Activated CD4-positive, alpha-beta T cell treated with anti-CD3 and anti-CD28 coated beads, Interleukin-2, amount 10 ng/mL, durations not matched to agents 24 days and 14 days (primary cell): ENCODE data around the gene ELMO3. TPM values are rescaled to one million over a fixed set of nuclear protein-coding genes. Genes with fewer than 3 reads are reported as not detected.

Source experiments
- DNase-seq: peaks from one replicate; pipeline ENCODE4 v3.0.0; 2022
- H3K27ac Mint-ChIP-seq: one replicate; pipeline ENCODE4 v1.8.0; 2022; ENCODE audit warnings: mild to moderate bottlenecking, mixed read lengths
- H3K27me3 Mint-ChIP-seq: one replicate; pipeline ENCODE4 v1.8.0; 2022; ENCODE audit warnings: mixed read lengths
- H3K36me3 Mint-ChIP-seq: one replicate; pipeline ENCODE4 v1.8.0; 2022; ENCODE audit warnings: low read depth, mild to moderate bottlenecking, mixed read lengths
- H3K4me1 Mint-ChIP-seq: one replicate; pipeline ENCODE4 v1.8.0; 2021; ENCODE audit warnings: mixed read lengths
- H3K4me3 Mint-ChIP-seq: one replicate; pipeline ENCODE4 v1.8.0; 2022; ENCODE audit warnings: mild to moderate bottlenecking, moderate library complexity, mixed read lengths
- H3K9me3 Mint-ChIP-seq: one replicate; pipeline ENCODE4 v1.8.0; 2021; ENCODE audit warnings: mixed read lengths
- intact Hi-C: fragments of 100-400 bp; cut with micrococcal nuclease; formaldehyde crosslinking; loops from one replicate; pipeline ENCODE4 v1.15.1; 2023
- total RNA-seq: library from RNA; stranded (reverse); gene quantifications from 2 replicates; pipeline ENCODE4 v1.2.3, GENCODE V29; 2022

The ELMO3 gene
- total RNA-seq, 1 donor from 2014 or later, result 8.7 TPM

- H3K4me3 Mint-ChIP-seq, result peak overlapping the region; percentile 92
- intact Hi-C loops, result loop anchor here (5.0 kb wide), 2 partner anchors 51 to 211 kb away; partner anchors contain the start of gene PHAF1
- peak overlapping the region; percentile 97 for H3K27ac Mint-ChIP-seq
- peaks cover 57% of the 10 kb centered on the region for H3K4me1 Mint-ChIP-seq
- H3K9me3 Mint-ChIP-seq, result no peaks in the 10 kb centered on the region
- DNase-seq, result peak; percentile 79
- peaks cover 40% of the 10 kb centered on the region for H3K36me3 Mint-ChIP-seq
- H3K27me3 Mint-ChIP-seq, result no peaks in the 10 kb centered on the region
These were observed 40.9 kb upstream of the ELMO3 start for GRCh38 chr16:67157892-67158635.

- Mint-ChIP-seq H3K36me3 (peaks cover 34% of the 10 kb centered on the region), H3K4me1 (peaks cover 51% of the 10 kb centered on the region), H3K9me3 (no peaks in the 10 kb centered on the region), H3K27me3 (no peaks in the 10 kb centered on the region), H3K4me3 (peak overlapping the region; percentile 92), H3K27ac (peak overlapping the region; percentile 97)
- DNase-seq, result peak; percentile 97
- intact Hi-C loops, result loop anchor here (1.0 to 5.0 kb wide), 3 partner anchors 52 to 212 kb away; partner anchors contain the start of gene PHAF1
These were observed 40.0 kb upstream of the ELMO3 start for GRCh38 chr16:67158637-67159600.

- Mint-ChIP-seq H3K4me1 (peaks cover 47% of the 10 kb centered on the region), H3K36me3 (peaks cover 35% of the 10 kb centered on the region), H3K4me3 (peak overlapping the region; percentile 73), H3K27ac (peak overlapping the region; percentile 58), H3K27me3 (peaks cover 11% of the 10 kb centered on the region), H3K9me3 (no peaks in the 10 kb centered on the region)
- DNase-seq, result peak; percentile 57
- intact Hi-C loops, result loop anchor here (1.0 to 2.0 kb wide), 2 partner anchors 9 to 13 kb away; partner anchors contain the start of gene NOL3
These were observed 37.3 kb upstream of the ELMO3 start for GRCh38 chr16:67161595-67162058.

- H3K4me3 Mint-ChIP-seq, result peak overlapping the region; percentile 75
- intact Hi-C loops, result no loop called here
- peaks cover 44% of the 10 kb centered on the region for H3K4me1 Mint-ChIP-seq
- H3K27me3 Mint-ChIP-seq, result peaks cover 13% of the 10 kb centered on the region
- peaks cover 40% of the 10 kb centered on the region for H3K36me3 Mint-ChIP-seq
- no peak overlapping the region for H3K27ac Mint-ChIP-seq
- DNase-seq, result no peak
- H3K9me3 Mint-ChIP-seq, result no peaks in the 10 kb centered on the region
These were observed 36.3 kb upstream of the ELMO3 start for GRCh38 chr16:67162506-67163163.

GRCh38 chr16:67163164-67163998 lies 35.5 kb upstream of the ELMO3 start:
- H3K36me3 Mint-ChIP-seq, result peaks cover 37% of the 10 kb centered on the region
- intact Hi-C loops, result no loop called here

GRCh38 chr16:67163999-67164558 lies 34.9 kb upstream of the ELMO3 start:
- H3K36me3 Mint-ChIP-seq, result peaks cover 34% of the 10 kb centered on the region

More at GRCh38 chr16:67163164-67163998, 35.5 kb upstream of the ELMO3 start:
- H3K27ac Mint-ChIP-seq, result peak overlapping the region; percentile 67
- no peaks in the 10 kb centered on the region for H3K9me3 Mint-ChIP-seq
- peak; percentile 92 for DNase-seq
- peaks cover 13% of the 10 kb centered on the region for H3K27me3 Mint-ChIP-seq
- H3K4me1 Mint-ChIP-seq, result peaks cover 42% of the 10 kb centered on the region
- H3K4me3 Mint-ChIP-seq, result peak overlapping the region; percentile 75

GRCh38 chr16:67164599-67165061 lies 34.3 kb upstream of the ELMO3 start, which contains the start of gene HSF4:
Gene HSF4 (plus strand): TSS chr16:67164745. CDS start chr16:67164812, 67 bp downstream.
- Mint-ChIP-seq H3K9me3 (no peaks in the 10 kb centered on the region), H3K4me3 (peak within 1 kb of the TSS; percentile 75), H3K4me1 (peaks cover 45% of the 10 kb centered on the region), H3K36me3 (peaks cover 34% of the 10 kb centered on the region), H3K27me3 (peaks cover 13% of the 10 kb centered on the region), H3K27ac (peak within 1 kb of the TSS; percentile 67)
- intact Hi-C loops, result no loop called here
- DNase-seq, result peak; percentile 80

More at GRCh38 chr16:67163999-67164558, 34.9 kb upstream of the ELMO3 start:
- peak overlapping the region; percentile 48 for H3K27ac Mint-ChIP-seq
- no peak for DNase-seq
- peaks cover 42% of the 10 kb centered on the region for H3K4me1 Mint-ChIP-seq
- peaks cover 13% of the 10 kb centered on the region for H3K27me3 Mint-ChIP-seq
- no peaks in the 10 kb centered on the region for H3K9me3 Mint-ChIP-seq
- H3K4me3 Mint-ChIP-seq, result peak overlapping the region; percentile 75
- intact Hi-C loops, result no loop called here

- peak overlapping the region; percentile 15 for H3K27ac Mint-ChIP-seq
- no peaks in the 10 kb centered on the region for H3K9me3 Mint-ChIP-seq
- DNase-seq, result peak; percentile 67
- peaks cover 13% of the 10 kb centered on the region for H3K27me3 Mint-ChIP-seq
- H3K4me1 Mint-ChIP-seq, result peaks cover 50% of the 10 kb centered on the region
- intact Hi-C loops, result no loop called here
- peaks cover 34% of the 10 kb centered on the region for H3K36me3 Mint-ChIP-seq
- H3K4me3 Mint-ChIP-seq, result peak overlapping the region; percentile 69
These were observed 33.5 kb upstream of the ELMO3 start for GRCh38 chr16:67165121-67166078.

- DNase-seq, result no peak
- Mint-ChIP-seq H3K36me3 (peaks cover 31% of the 10 kb centered on the region), H3K4me3 (peak overlapping the region; percentile 70)
These were observed 32.8 kb upstream of the ELMO3 start for GRCh38 chr16:67166110-67166547.

GRCh38 chr16:67166598-67167168 lies 32.2 kb upstream of the ELMO3 start:
- H3K27ac Mint-ChIP-seq, result peak overlapping the region; percentile 40
- H3K9me3 Mint-ChIP-seq, result no peaks in the 10 kb centered on the region
- peak overlapping the region; percentile 70 for H3K4me3 Mint-ChIP-seq
- peak; percentile 64 for DNase-seq
- intact Hi-C loops, result no loop called here
- peaks cover 57% of the 10 kb centered on the region for H3K4me1 Mint-ChIP-seq
- H3K36me3 Mint-ChIP-seq, result peaks cover 28% of the 10 kb centered on the region
- H3K27me3 Mint-ChIP-seq, result peaks cover 13% of the 10 kb centered on the region

More at GRCh38 chr16:67166110-67166547, 32.8 kb upstream of the ELMO3 start:
- H3K27ac Mint-ChIP-seq, result no peak overlapping the region
- H3K4me1 Mint-ChIP-seq, result peaks cover 54% of the 10 kb centered on the region
- intact Hi-C loops, result no loop called here
- peaks cover 13% of the 10 kb centered on the region for H3K27me3 Mint-ChIP-seq
- H3K9me3 Mint-ChIP-seq, result no peaks in the 10 kb centered on the region

GRCh38 chr16:67167588-67167987 lies 31.3 kb upstream of the ELMO3 start:
- peak overlapping the region; percentile 8 for H3K4me3 Mint-ChIP-seq
- peaks cover 22% of the 10 kb centered on the region for H3K36me3 Mint-ChIP-seq
- H3K9me3 Mint-ChIP-seq, result no peaks in the 10 kb centered on the region
- peaks cover 13% of the 10 kb centered on the region for H3K27me3 Mint-ChIP-seq
- H3K27ac Mint-ChIP-seq, result peak overlapping the region; percentile 34
- intact Hi-C loops, result no loop called here
- peaks cover 54% of the 10 kb centered on the region for H3K4me1 Mint-ChIP-seq
- DNase-seq, result no peak
